KMS-11 (cell line): ENCODE results near the gene ILF3.

Experiments
- H2AFZ ChIP-seq: fragments of 200-600 bp; sonication (generic); 2 replicates; pipeline ENCODE4 v1.6.1; 2016; ENCODE audit warnings: antibody characterized with exemption, mixed run types, low read depth
- H3K27ac ChIP-seq: fragments of 200-600 bp; sonication (generic); 2 replicates; pipeline ENCODE4 v1.6.1; 2016; ENCODE audit warnings: mild to moderate bottlenecking, mixed run types
- H3K27me3 ChIP-seq: fragments of 200-600 bp; sonication (generic); 2 replicates; pipeline ENCODE4 v1.6.1; 2017; ENCODE audit warnings: mild to moderate bottlenecking, low read depth, mixed run types, moderate library complexity; ENCODE audit not compliant: insufficient read depth
- H3K36me3 ChIP-seq: fragments of 200-600 bp; sonication (generic); 2 replicates; pipeline ENCODE4 v1.6.1; 2017; ENCODE audit warnings: mild to moderate bottlenecking, mixed run types; ENCODE audit not compliant: insufficient read depth
- H3K4me1 ChIP-seq: fragments of 200-600 bp; sonication (generic); 2 replicates; pipeline ENCODE4 v1.6.1; 2016; ENCODE audit warnings: mild to moderate bottlenecking, low read depth, mixed run types; ENCODE audit not compliant: poor library complexity, severe bottlenecking
- H3K4me2 ChIP-seq: fragments of 200-600 bp; sonication (generic); 2 replicates; pipeline ENCODE4 v1.7.0; 2016; ENCODE audit warnings: mild to moderate bottlenecking, mixed run types
- H3K4me3 ChIP-seq: fragments of 200-600 bp; sonication (generic); IDR thresholded peaks from 2 replicates; pipeline ENCODE4 v1.6.1; 2017; ENCODE audit warnings: low read depth, low read length, mixed read lengths; ENCODE audit not compliant: insufficient read depth
- H3K79me2 ChIP-seq: fragments of 200-600 bp; sonication (generic); 2 replicates; pipeline ENCODE4 v1.6.1; 2016; ENCODE audit warnings: low read depth, mixed run types; ENCODE audit not compliant: insufficient read depth
- H3K9ac ChIP-seq: fragments of 200-600 bp; sonication (generic); 2 replicates; pipeline ENCODE4 v1.6.1; 2016; ENCODE audit warnings: mild to moderate bottlenecking, mixed run types
- H4K20me1 ChIP-seq: fragments of 200-600 bp; sonication (generic); 2 replicates; pipeline ENCODE4 v1.6.1; 2016; ENCODE audit warnings: mild to moderate bottlenecking, mixed run types; ENCODE audit not compliant: insufficient read depth
- TF ChIP-seq, protein P1 (sequence below): fragments of 200-600 bp; sonication (generic); conservative IDR thresholded peaks from 2 replicates; pipeline ENCODE4 v1.6.1; 2017; ENCODE audit warnings: low read depth, mild to moderate bottlenecking, antibody characterized with exemption, low read length, moderate library complexity, mixed read lengths

The ILF3 gene

DNA sequence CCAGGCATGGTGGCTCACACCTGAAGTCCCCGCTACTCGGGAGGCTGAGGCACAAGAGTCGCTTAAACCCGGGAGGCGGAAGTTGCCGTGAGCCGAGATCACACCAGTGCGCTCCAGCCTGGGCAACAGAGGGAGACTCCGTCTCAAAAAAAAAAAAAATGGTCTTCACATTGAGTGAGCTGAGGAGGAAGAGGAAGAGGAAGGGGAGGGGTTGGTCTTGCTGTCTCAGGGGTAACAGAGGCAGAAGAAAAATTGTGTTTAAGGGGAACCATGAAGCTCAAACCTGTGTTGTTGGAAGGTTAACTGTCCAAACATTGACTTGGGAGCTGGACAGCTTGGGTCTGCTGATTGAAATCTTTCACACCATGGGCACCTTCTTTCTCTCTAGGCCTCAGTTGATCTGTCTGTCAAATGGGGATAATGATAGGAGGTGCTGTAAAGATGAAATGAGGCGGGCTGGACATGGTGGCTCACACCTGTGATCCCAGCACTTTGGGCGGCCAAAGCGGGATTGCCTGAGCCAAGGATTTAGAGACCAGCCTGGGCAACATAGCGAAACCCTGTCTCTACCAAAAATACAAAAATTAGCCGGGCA lies 38.6 kb upstream of the ILF3 start:
- Histone ChIP-seq H3K79me2 (no peaks in the 10 kb centered on the region), H3K4me3 (no peak overlapping the region), H3K27ac (no peak overlapping the region)

DNA sequence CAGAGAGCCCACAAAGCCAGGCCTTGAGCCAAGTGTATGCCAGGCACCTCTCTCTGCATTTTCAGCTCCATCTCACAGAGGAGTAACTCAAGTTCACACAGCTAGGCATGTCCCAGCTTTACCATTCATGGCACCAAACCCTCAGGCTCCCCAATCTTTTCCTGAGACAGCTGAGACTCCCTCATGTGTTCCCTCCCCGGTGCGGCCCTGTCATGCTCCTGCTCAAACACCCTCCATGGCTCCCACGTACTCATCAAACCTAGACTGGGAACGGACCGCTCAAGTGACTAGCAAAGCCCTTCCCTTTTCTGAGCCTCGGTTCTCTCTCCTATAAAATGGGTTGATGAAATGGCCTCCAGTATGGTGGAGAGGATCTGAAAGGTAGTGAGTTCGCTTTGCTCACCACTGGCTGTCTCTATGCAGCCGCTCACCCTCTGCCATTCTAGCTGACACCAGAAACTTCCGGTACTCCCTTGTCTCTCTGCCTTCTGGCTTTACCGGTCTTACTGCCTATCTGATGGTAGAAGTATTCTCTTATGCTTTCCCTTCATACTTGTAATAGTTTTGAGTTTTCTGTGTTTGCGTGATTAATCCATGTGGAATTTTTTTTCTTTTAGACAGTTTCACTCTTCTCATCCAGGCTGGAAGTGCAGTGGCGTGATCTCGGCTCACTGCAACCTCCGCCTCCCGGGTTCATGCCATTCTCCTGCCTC lies 36.6 kb upstream of the ILF3 start:
- no peaks in the 10 kb centered on the region for H3K27me3 ChIP-seq
- H3K36me3 ChIP-seq = no peaks in the 10 kb centered on the region
- no peak overlapping the region for H3K4me3 ChIP-seq
- H3K27ac ChIP-seq = no peak overlapping the region
- TF ChIP-seq, protein P1, sequence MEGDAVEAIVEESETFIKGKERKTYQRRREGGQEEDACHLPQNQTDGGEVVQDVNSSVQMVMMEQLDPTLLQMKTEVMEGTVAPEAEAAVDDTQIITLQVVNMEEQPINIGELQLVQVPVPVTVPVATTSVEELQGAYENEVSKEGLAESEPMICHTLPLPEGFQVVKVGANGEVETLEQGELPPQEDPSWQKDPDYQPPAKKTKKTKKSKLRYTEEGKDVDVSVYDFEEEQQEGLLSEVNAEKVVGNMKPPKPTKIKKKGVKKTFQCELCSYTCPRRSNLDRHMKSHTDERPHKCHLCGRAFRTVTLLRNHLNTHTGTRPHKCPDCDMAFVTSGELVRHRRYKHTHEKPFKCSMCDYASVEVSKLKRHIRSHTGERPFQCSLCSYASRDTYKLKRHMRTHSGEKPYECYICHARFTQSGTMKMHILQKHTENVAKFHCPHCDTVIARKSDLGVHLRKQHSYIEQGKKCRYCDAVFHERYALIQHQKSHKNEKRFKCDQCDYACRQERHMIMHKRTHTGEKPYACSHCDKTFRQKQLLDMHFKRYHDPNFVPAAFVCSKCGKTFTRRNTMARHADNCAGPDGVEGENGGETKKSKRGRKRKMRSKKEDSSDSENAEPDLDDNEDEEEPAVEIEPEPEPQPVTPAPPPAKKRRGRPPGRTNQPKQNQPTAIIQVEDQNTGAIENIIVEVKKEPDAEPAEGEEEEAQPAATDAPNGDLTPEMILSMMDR = no peak
- no peak overlapping the region for H3K4me2 ChIP-seq
- H4K20me1 ChIP-seq = no peaks in the 10 kb centered on the region
- no peak overlapping the region for H3K9ac ChIP-seq
- H2AFZ ChIP-seq = no peak overlapping the region
- H3K79me2 ChIP-seq = no peaks in the 10 kb centered on the region
- no peaks in the 10 kb centered on the region for H3K4me1 ChIP-seq

More for the DNA sequence above, 38.6 kb upstream of the ILF3 start:
- H3K36me3 ChIP-seq = no peaks in the 10 kb centered on the region
- no peaks in the 10 kb centered on the region for H3K27me3 ChIP-seq
- H3K9ac ChIP-seq = no peak overlapping the region
- TF ChIP-seq, protein P1 = no peak
- no peaks in the 10 kb centered on the region for H4K20me1 ChIP-seq
- H3K4me1 ChIP-seq = no peaks in the 10 kb centered on the region
- H3K4me2 ChIP-seq = no peak overlapping the region
- H2AFZ ChIP-seq = no peak overlapping the region

DNA sequence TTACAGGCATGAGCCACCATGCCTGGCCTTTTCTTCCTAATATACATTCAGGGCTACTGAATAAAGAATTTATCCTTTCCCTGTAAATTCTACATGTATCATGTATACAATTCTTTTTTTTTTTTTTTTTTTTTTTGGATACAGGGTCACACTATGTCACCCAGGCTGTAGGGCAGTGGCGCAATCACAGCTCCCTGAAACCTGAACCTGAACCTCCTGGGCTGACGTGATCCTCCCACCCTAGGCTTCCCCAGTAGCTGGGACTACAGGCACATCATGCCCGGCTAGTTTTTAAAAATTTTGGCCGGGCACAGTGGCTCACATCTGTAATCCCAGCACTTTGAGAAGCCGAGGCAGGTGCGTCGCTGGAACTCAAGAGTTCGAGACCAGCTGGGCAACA lies 35.3 kb upstream of the ILF3 start:
- no peaks in the 10 kb centered on the region for H3K27me3 ChIP-seq
- no peaks in the 10 kb centered on the region for H3K36me3 ChIP-seq
- H4K20me1 ChIP-seq = no peaks in the 10 kb centered on the region
- no peak overlapping the region for H3K27ac ChIP-seq
- H2AFZ ChIP-seq = no peak overlapping the region
- no peaks in the 10 kb centered on the region for H3K79me2 ChIP-seq
- H3K4me3 ChIP-seq = no peak overlapping the region
- no peak overlapping the region for H3K4me2 ChIP-seq
- TF ChIP-seq, protein P1 = no peak
- no peak overlapping the region for H3K9ac ChIP-seq
- H3K4me1 ChIP-seq = no peaks in the 10 kb centered on the region

DNA sequence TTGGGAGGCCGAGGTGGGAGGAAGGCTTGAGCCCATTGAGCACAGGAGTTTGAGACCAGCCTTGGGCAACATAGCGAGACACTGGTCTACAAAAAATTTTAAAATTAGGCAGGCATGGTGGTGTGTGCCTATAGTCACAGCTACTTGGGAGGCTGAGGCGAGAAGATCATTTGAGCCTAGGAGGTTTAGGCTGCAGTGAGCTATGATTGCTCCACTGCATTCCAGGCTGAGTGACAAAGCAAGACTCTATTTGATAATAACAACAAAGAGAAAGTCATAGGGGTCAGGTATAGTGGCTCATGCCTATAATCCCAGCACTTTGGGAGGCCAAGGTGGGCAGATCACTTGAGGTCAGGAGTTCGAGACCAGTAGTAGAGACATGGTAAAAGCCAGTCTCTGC lies 33.4 kb upstream of the ILF3 start:
- Histone ChIP-seq H4K20me1 (no peaks in the 10 kb centered on the region), H2AFZ (no peak overlapping the region), H3K4me1 (peaks cover 12% of the 10 kb centered on the region), H3K27ac (no peak overlapping the region), H3K9ac (no peak overlapping the region), H3K4me2 (no peak overlapping the region), H3K27me3 (no peaks in the 10 kb centered on the region), H3K79me2 (no peaks in the 10 kb centered on the region), H3K4me3 (no peak overlapping the region), H3K36me3 (no peaks in the 10 kb centered on the region)
- TF ChIP-seq, protein P1 = no peak
